IMR-90 (cell line): ENCODE data around the gene SIRT2. TPM values are rescaled to one million over a fixed set of nuclear protein-coding genes. Genes with fewer than 3 reads are reported as not detected.

Experiments
- ATAC-seq: fragments of 200-7000 bp; cut with Tn5 transposase; 2 replicates; pipeline ENCODE4 v1.9.1; 2020; ENCODE audit warnings: low read depth, mild to moderate bottlenecking, moderate library complexity
- BruUV-seq: library from RNA; stranded (reverse); fragments of 400-500 nt; replicated peaks from 2 replicates; lab custom pipeline; 2021; lab: Mats Ljungman, UMichigan
- CTCF ChIA-PET: fragments of 300-600 bp; formaldehyde crosslinking; extraction: SDS; loops from one replicate; lab custom pipeline; 2021; ENCODE audit warnings: antibody characterized with exemption; lab: Yijun Ruan, JAX
- POLR2A ChIA-PET: fragments of 300-600 bp; sonication (Branson Sonifier 250); formaldehyde crosslinking; loops from one replicate; lab custom pipeline; 2022; ENCODE audit warnings: antibody characterized with exemption; ENCODE audit not compliant: unreplicated experiment; lab: Charles Lee
- DNase-seq: peaks from one replicate; pipeline ENCODE4 v3.0.0; 2013
- H2AFZ ChIP-seq: replicated peaks from 2 replicates; pipeline ENCODE3; 2013; ENCODE audit warnings: low read length, mild to moderate bottlenecking; ENCODE audit not compliant: poor library complexity
- H2AK5ac ChIP-seq: 2 replicates; pipeline ENCODE4 v1.6.1; 2013; ENCODE audit warnings: low read depth, low read length, inconsistent platforms
- H2AK9ac ChIP-seq: replicated peaks from 2 replicates; pipeline ENCODE3; 2013; ENCODE audit warnings: mild to moderate bottlenecking, low read depth, low read length, moderate library complexity; ENCODE audit not compliant: poor library complexity
- H2BK120ac ChIP-seq: 2 replicates; pipeline ENCODE4 v1.6.1; 2013; ENCODE audit warnings: low read depth, low read length, inconsistent platforms
- H2BK15ac ChIP-seq: 3 replicates; pipeline ENCODE4 v1.6.1; 2013; ENCODE audit warnings: low read depth, low read length, inconsistent platforms
- H2BK20ac ChIP-seq: 2 replicates; pipeline ENCODE4 v1.6.1; 2013; ENCODE audit warnings: low read depth, mild to moderate bottlenecking, inconsistent platforms, low read length, moderate library complexity
- H2BK5ac ChIP-seq: 2 replicates; pipeline ENCODE4 v1.6.1; 2013; ENCODE audit warnings: mild to moderate bottlenecking, low read depth, low read length, inconsistent platforms; ENCODE audit not compliant: poor library complexity, severe bottlenecking
- H3K14ac ChIP-seq: replicated peaks from 2 replicates; pipeline ENCODE4 v1.6.1; 2013; ENCODE audit warnings: low read depth, low read length, inconsistent platforms
- H3K18ac ChIP-seq: 2 replicates; pipeline ENCODE4 v1.6.1; 2013; ENCODE audit warnings: low read depth, low read length, control low read depth
- H3K23ac ChIP-seq: 2 replicates; pipeline ENCODE4 v1.6.1; 2013; ENCODE audit warnings: low read depth, low read length, inconsistent platforms
- H3K27ac ChIP-seq: 2 replicates; pipeline ENCODE4 v1.5.1; 2013; ENCODE audit warnings: mild to moderate bottlenecking, control low read depth, low read length; ENCODE audit not compliant: insufficient read depth
- H3K27me3 ChIP-seq: 2 replicates; pipeline ENCODE4 v1.6.1; 2013; ENCODE audit warnings: low read length; ENCODE audit not compliant: control insufficient read depth, insufficient read depth
- H3K36me3 ChIP-seq: 2 replicates; pipeline ENCODE4 v1.6.1; 2013; ENCODE audit warnings: low read length, mixed read lengths; ENCODE audit not compliant: control insufficient read depth, insufficient read depth
- H3K4ac ChIP-seq: 2 replicates; pipeline ENCODE4 v1.6.1; 2013; ENCODE audit warnings: low read depth, low read length, inconsistent platforms
- H3K4me1 ChIP-seq: 2 replicates; pipeline ENCODE4 v1.6.1; 2013; ENCODE audit warnings: low read length, mixed read lengths; ENCODE audit not compliant: control insufficient read depth, insufficient read depth
- H3K4me2 ChIP-seq: 2 replicates; pipeline ENCODE4 v1.6.1; 2013; ENCODE audit warnings: low read depth, mild to moderate bottlenecking, control low read depth, low read length, moderate library complexity
- H3K4me3 ChIP-seq: 2 replicates; pipeline ENCODE4 v1.5.1; 2013; ENCODE audit warnings: low read depth, mild to moderate bottlenecking, control low read depth, low read length, moderate library complexity; ENCODE audit not compliant: insufficient read depth
- H3K56ac ChIP-seq: 2 replicates; pipeline ENCODE4 v1.6.1; 2013; ENCODE audit warnings: low read length, inconsistent platforms; ENCODE audit not compliant: insufficient read depth; ENCODE audit errors: extremely low read depth
- H3K79me1 ChIP-seq, 2 experiments: 2 replicates each; pipeline ENCODE4 v1.6.1; 2013; ENCODE audit warnings: low read length in 2 of 2, inconsistent platforms in 1 of 2, low read depth in 1 of 2
- H3K9ac ChIP-seq: 2 replicates; pipeline ENCODE4 v1.6.1; 2013; ENCODE audit warnings: low read depth, low read length, control low read depth
- H3K9me1 ChIP-seq: 2 replicates; pipeline ENCODE4 v1.6.1; 2013; ENCODE audit warnings: low read length, inconsistent platforms; ENCODE audit not compliant: insufficient read depth
- H3K9me3 ChIP-seq: 2 replicates; pipeline ENCODE4 v1.6.1; 2013; ENCODE audit warnings: low read length; ENCODE audit not compliant: control insufficient read depth, insufficient read depth
- H4K20me1 ChIP-seq: 2 replicates; pipeline ENCODE4 v1.6.1; 2013; ENCODE audit warnings: low read length, inconsistent platforms; ENCODE audit not compliant: insufficient read depth
- H4K5ac ChIP-seq: 2 replicates; pipeline ENCODE4 v1.6.1; 2013; ENCODE audit warnings: mild to moderate bottlenecking, low read depth, low read length, control low read depth
- H4K8ac ChIP-seq, 2 experiments: 2 replicates each; pipeline ENCODE4 v1.6.1; 2013; ENCODE audit warnings: low read depth in 2 of 2, low read length in 2 of 2, control low read depth in 1 of 2, inconsistent platforms in 1 of 2
- H4K91ac ChIP-seq: 2 replicates; pipeline ENCODE4 v1.6.1; 2013; ENCODE audit warnings: low read depth, low read length, inconsistent platforms; ENCODE audit not compliant: insufficient read depth
- BHLHE40 ChIP-seq: fragments of 150-350 bp; IDR thresholded peaks from 2 replicates; pipeline ENCODE4 v1.6.1; 2016; ENCODE audit warnings: mild to moderate bottlenecking, low read depth, low read length
- CEBPB ChIP-seq: IDR thresholded peaks from 2 replicates; pipeline ENCODE4 v1.6.1; 2012; ENCODE audit warnings: low read depth, low read length, improper control_type of control experiment
- CHD1 ChIP-seq: IDR thresholded peaks from 2 replicates; pipeline ENCODE4 v1.6.1; 2012; ENCODE audit warnings: low read depth, low read length, improper control_type of control experiment
- ELK1 ChIP-seq: fragments of 150-350 bp; IDR thresholded peaks from 2 replicates; pipeline ENCODE4 v1.6.1; 2016; ENCODE audit warnings: low read depth, mild to moderate bottlenecking, low read length, moderate library complexity, borderline replicate concordance
- FOS ChIP-seq: fragments of 150-350 bp; IDR thresholded peaks from 2 replicates; pipeline ENCODE4 v1.6.1; 2016; ENCODE audit warnings: low read depth, low read length
- MAFK ChIP-seq: IDR thresholded peaks from 2 replicates; pipeline ENCODE4 v1.6.1; 2012; ENCODE audit warnings: low read depth, low read length, improper control_type of control experiment
- MAZ ChIP-seq: IDR thresholded peaks from 2 replicates; pipeline ENCODE4 v1.6.1; 2012; ENCODE audit warnings: low read depth, mild to moderate bottlenecking, low read length, improper control_type of control experiment, moderate library complexity, borderline replicate concordance
- MXI1 ChIP-seq: IDR thresholded peaks from 2 replicates; pipeline ENCODE4 v1.6.1; 2012; ENCODE audit warnings: low read depth, mild to moderate bottlenecking, low read length, moderate library complexity, borderline replicate concordance
- NFE2L2 ChIP-seq: fragments of 150-350 bp; IDR thresholded peaks from 2 replicates; pipeline ENCODE4 v1.6.1; 2016; ENCODE audit warnings: low read depth, mild to moderate bottlenecking, low read length
- POLR2A ChIP-seq: IDR thresholded peaks from 2 replicates; pipeline ENCODE4 v1.6.1; 2012; ENCODE audit warnings: mild to moderate bottlenecking, low read depth, low read length
- RAD21 ChIP-seq: IDR thresholded peaks from 2 replicates; pipeline ENCODE4 v1.6.1; 2012; ENCODE audit warnings: low read length, improper control_type of control experiment
- RCOR1 ChIP-seq: IDR thresholded peaks from 2 replicates; pipeline ENCODE4 v1.6.1; 2012; ENCODE audit warnings: mild to moderate bottlenecking, low read length, improper control_type of control experiment; ENCODE audit not compliant: insufficient replicate concordance
- RFX5 ChIP-seq: IDR thresholded peaks from 2 replicates; pipeline ENCODE4 v1.8.0; 2012; ENCODE audit warnings: low read depth, mild to moderate bottlenecking, low read length, moderate library complexity
- SMC3 ChIP-seq: fragments of 150-350 bp; IDR thresholded peaks from 2 replicates; pipeline ENCODE4 v1.6.1; 2016; ENCODE audit warnings: low read depth, mild to moderate bottlenecking, antibody characterized with exemption, low read length, moderate library complexity
- WGBS, 2 experiments: methylation state at CpG; one replicate each; pipeline versions ENCODE4 v1.1.5 to v1.1.7; 2013; ENCODE audit warnings: missing lambda C conversion rate in 2 of 2; ENCODE audit not compliant: insufficient read length in 1 of 2; ENCODE audit errors: extremely low coverage in 2 of 2; 5-methylcytosine and 5-hydroxymethylcytosine counted together
- dilution Hi-C: fragments of 300-500 bp; cut with HindIII; formaldehyde crosslinking; loops from one replicate; pipeline ENCODE4 v1.14.3; 2018; ENCODE audit warnings: low sequenced_read_pairs; ENCODE audit not compliant: unreplicated experiment
- in situ Hi-C: fragments of 300-500 bp; cut with MboI; formaldehyde crosslinking; loops from 3 replicates; pipeline ENCODE4 v1.14.3; 2019; ENCODE audit warnings: low sequenced_read_pairs, inconsistent platforms, mixed read lengths
- intact Hi-C: fragments of 100-400 bp; cut with micrococcal nuclease; formaldehyde crosslinking; loops from 2 replicates; pipeline ENCODE4 v1.10.0; 2022
- polyA plus RNA-seq, 3 experiments: library from polyadenylated mRNA; depleted of rRNA; stranded (reverse); fragments of >200 nt; gene quantifications; 2 replicates each; pipeline ENCODE4 v1.2.3, GENCODE V29; 2012; ENCODE audit warnings: low replicate concordance in 1 of 3
- total RNA-seq: library from RNA; depleted of rRNA; stranded (reverse); fragments of >200 nt; gene quantifications from 2 replicates; pipeline ENCODE4 v1.2.3, GENCODE V29; 2012
- TF ChIP-seq, protein P1 (sequence below): conservative IDR thresholded peaks from 2 replicates; pipeline ENCODE4 v1.5.1; 2012; ENCODE audit warnings: mild to moderate bottlenecking, low read depth, low read length, improper control_type of control experiment

Gene SIRT2
- total and polyA plus RNA-seq, 2 of the 4 experiments (the other 2 are of a cell fraction) = 43.0 to 50.0 TPM

- POLR2A ChIA-PET = no interaction called here
- Histone ChIP-seq H2BK20ac (no peak overlapping the region), H3K9ac (no peak overlapping the region), H3K9me3 (no peaks in the 10 kb centered on the region), H4K91ac (no peak overlapping the region), H3K27ac (no peak overlapping the region), H2AFZ (no peak overlapping the region), H2BK15ac (no peak overlapping the region), H3K9me1 (no peaks in the 10 kb centered on the region), H2BK120ac (no peak overlapping the region), H3K4me1 (no peaks in the 10 kb centered on the region), H2BK5ac (no peak overlapping the region), H3K23ac (no peak overlapping the region), H4K5ac (no peak overlapping the region), H2AK9ac (no peak overlapping the region), H3K56ac (no peak overlapping the region), H2AK5ac (no peak overlapping the region), H3K4ac (no peak overlapping the region), H3K27me3 (no peaks in the 10 kb centered on the region), H3K36me3 (peaks cover 20% of the 10 kb centered on the region), H3K79me1 (no peaks in the 10 kb centered on the region), H3K14ac (no peak overlapping the region), H4K20me1 (no peaks in the 10 kb centered on the region; the same call in 1 of the 2 replicates), H3K18ac (no peak overlapping the region), H4K8ac (no peak overlapping the region), H3K4me2 (no peak overlapping the region), H3K4me3 (no peak overlapping the region)
- 100% methylated on average over 2 of the region's 5 CpGs; no CpG with 5 or more reads in 1 of the 2 experiments for WGBS, 2 experiments
- dilution Hi-C loops = no loop called here
- DNase-seq (no peak), ATAC-seq (no peak)
- CTCF ChIA-PET = interaction anchor here (1.8 kb wide), 1 partner anchor 8 kb away, joined by 5 read pairs; the partner anchor contains the start of genes MRPS12 and SARS2
- TF ChIP-seq NFE2L2 = no peak
- no peak for TF ChIP-seq CEBPB
- no peak for TF ChIP-seq RAD21
- no peak for TF ChIP-seq MAFK
- no peak for TF ChIP-seq RFX5
- no peak for TF ChIP-seq CHD1
- no peak for TF ChIP-seq SMC3
- no peak for TF ChIP-seq ELK1
- no peak for TF ChIP-seq BHLHE40
- no peak for TF ChIP-seq MAZ
- TF ChIP-seq, protein P1, sequence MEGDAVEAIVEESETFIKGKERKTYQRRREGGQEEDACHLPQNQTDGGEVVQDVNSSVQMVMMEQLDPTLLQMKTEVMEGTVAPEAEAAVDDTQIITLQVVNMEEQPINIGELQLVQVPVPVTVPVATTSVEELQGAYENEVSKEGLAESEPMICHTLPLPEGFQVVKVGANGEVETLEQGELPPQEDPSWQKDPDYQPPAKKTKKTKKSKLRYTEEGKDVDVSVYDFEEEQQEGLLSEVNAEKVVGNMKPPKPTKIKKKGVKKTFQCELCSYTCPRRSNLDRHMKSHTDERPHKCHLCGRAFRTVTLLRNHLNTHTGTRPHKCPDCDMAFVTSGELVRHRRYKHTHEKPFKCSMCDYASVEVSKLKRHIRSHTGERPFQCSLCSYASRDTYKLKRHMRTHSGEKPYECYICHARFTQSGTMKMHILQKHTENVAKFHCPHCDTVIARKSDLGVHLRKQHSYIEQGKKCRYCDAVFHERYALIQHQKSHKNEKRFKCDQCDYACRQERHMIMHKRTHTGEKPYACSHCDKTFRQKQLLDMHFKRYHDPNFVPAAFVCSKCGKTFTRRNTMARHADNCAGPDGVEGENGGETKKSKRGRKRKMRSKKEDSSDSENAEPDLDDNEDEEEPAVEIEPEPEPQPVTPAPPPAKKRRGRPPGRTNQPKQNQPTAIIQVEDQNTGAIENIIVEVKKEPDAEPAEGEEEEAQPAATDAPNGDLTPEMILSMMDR = no peak
- no peak for TF ChIP-seq POLR2A
- TF ChIP-seq RCOR1 = no peak
- TF ChIP-seq FOS = no peak
- no peak for TF ChIP-seq MXI1
- TSS peak; percentile 22 for BruUV-seq
- intact Hi-C loops = no loop called here
- in situ Hi-C loops = loop anchor here (10.0 to 25.0 kb wide), 2 partner anchors 185 to 298 kb away; partner anchors contain the start of gene CAPN12
Observed at GRCh38 chr19:38922482-38922881, 23.1 kb upstream of the SIRT2 start.
